AG09309 (cell line): ENCODE data around the gene TTLL5.

Experiments
- DNase-seq: peaks from one replicate; pipeline ENCODE4 v3.0.0-alpha.2; 2010; ENCODE audit warnings: low read depth
- H3K4me3 ChIP-seq: 2 replicates; pipeline ENCODE4 v1.5.1; 2011; ENCODE audit warnings: mild to moderate bottlenecking, low read depth, low read length, moderate library complexity; ENCODE audit not compliant: control insufficient read depth
- CTCF ChIP-seq: IDR thresholded peaks from 2 replicates; pipeline ENCODE4 v1.5.1; 2011; ENCODE audit warnings: mild to moderate bottlenecking, low read depth, low read length, inconsistent platforms; ENCODE audit not compliant: insufficient read depth, control insufficient read depth; ENCODE audit errors: missing control alignments

TTLL5 gene

GRCh38 chr14:75714991-75715390 is 53.9 kb downstream of the TTLL5 start:
- no peak for TF ChIP-seq CTCF
- DNase-seq, result no peak
- no peak overlapping the region for H3K4me3 ChIP-seq

GRCh38 chr14:75715926-75716780 is 55.1 kb downstream of the TTLL5 start:
- no peak for TF ChIP-seq CTCF
- peak; percentile 10 for DNase-seq
- no peak overlapping the region for H3K4me3 ChIP-seq

GRCh38 chr14:75717729-75718128 is 56.7 kb downstream of the TTLL5 start:
- no peak overlapping the region for H3K4me3 ChIP-seq
- DNase-seq, result no peak
- no peak for TF ChIP-seq CTCF

- no peak overlapping the region for H3K4me3 ChIP-seq
- TF ChIP-seq CTCF, result no peak
Measured at GRCh38 chr14:75718199-75718598, 57.2 kb downstream of the TTLL5 start.

GRCh38 chr14:75720116-75720515 is 59.1 kb downstream of the TTLL5 start:
- H3K4me3 ChIP-seq, result no peak overlapping the region
- DNase-seq, result no peak
- no peak for TF ChIP-seq CTCF

More at GRCh38 chr14:75718199-75718598, 57.2 kb downstream of the TTLL5 start:
- DNase-seq, result no peak

- H3K4me3 ChIP-seq, result no peak overlapping the region
- peak; percentile 10 for DNase-seq
- no peak for TF ChIP-seq CTCF
Measured at GRCh38 chr14:75720842-75721498, 59.9 kb downstream of the TTLL5 start.
